Loucy (cell line): Measurements from ENCODE around the gene PBXIP1.

Experiments used
- EZH2phosphoT487 ChIP-seq: fragments of 200-600 bp; IDR thresholded peaks from 2 replicates; pipeline ENCODE4 v1.6.1; 2018; ENCODE audit warnings: antibody characterized with exemption, mild to moderate bottlenecking, moderate library complexity, borderline replicate concordance
- TF ChIP-seq, protein P1 (sequence below): fragments of 200-600 bp; sonication (generic); conservative IDR thresholded peaks from 2 replicates; pipeline ENCODE4 v1.5.1; 2014; ENCODE audit warnings: mild to moderate bottlenecking, antibody characterized with exemption, low read length

DNA sequence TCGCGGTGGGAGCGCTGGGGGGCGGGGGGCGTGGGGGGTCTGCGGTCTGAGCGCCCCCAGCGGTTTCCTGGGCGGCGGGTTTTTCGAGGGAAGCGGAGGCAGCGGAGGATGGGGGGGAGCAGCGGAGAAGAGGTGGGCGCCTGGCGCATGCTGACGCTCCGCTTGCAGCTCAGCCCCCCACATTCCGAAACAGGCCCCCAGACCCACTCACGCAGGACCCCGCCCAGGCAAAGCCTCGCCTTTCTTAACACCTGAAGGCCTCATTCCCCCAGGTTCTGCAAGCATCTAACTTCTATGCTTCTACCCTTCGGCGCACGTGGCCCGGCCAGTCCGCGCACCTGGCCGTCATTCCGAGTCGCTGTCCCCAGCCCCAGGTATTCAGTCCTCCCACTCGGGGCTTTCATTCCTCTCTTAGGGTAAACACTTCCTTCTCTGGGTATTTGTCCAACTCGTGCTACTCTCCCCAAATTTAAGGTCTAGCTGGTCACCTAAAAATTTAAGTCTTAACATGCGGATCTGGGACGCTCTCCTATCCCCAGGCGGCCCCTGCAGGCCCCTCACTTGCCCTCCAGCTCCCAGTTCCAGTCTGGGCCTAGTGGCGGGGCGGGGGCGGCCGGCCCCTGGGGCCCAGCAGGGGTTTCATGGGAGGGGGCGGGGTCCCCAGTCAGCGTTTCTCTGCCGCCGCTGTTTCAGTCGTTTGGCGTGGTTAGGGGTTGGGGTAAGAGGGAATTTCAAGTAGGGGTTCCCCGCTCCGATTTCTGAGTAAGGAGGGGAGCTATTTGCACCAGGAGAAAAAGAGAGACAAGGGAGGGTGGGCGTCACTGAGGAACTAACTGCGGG is 43.9 kb upstream of the PBXIP1 start:
- TF ChIP-seq, protein P1, sequence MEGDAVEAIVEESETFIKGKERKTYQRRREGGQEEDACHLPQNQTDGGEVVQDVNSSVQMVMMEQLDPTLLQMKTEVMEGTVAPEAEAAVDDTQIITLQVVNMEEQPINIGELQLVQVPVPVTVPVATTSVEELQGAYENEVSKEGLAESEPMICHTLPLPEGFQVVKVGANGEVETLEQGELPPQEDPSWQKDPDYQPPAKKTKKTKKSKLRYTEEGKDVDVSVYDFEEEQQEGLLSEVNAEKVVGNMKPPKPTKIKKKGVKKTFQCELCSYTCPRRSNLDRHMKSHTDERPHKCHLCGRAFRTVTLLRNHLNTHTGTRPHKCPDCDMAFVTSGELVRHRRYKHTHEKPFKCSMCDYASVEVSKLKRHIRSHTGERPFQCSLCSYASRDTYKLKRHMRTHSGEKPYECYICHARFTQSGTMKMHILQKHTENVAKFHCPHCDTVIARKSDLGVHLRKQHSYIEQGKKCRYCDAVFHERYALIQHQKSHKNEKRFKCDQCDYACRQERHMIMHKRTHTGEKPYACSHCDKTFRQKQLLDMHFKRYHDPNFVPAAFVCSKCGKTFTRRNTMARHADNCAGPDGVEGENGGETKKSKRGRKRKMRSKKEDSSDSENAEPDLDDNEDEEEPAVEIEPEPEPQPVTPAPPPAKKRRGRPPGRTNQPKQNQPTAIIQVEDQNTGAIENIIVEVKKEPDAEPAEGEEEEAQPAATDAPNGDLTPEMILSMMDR = no peak
- no peak for TF ChIP-seq EZH2phosphoT487
